ENCODE data around the gene KANSL1L. TPM values are rescaled to one million over a fixed set of nuclear protein-coding genes. Genes with fewer than 3 reads are reported as not detected.

KANSL1L gene
- polyA plus RNA-seq, 1 experiment, result 8.9 TPM

- DNase-seq (ENCODE audit: low read depth, low spot score), result no peak
- Histone ChIP-seq H3K9me3 (ENCODE audit: control insufficient read depth, insufficient read depth, low read length) (no peaks in the 10 kb centered on the region), H3K27me3 (ENCODE audit: control insufficient read depth, insufficient read depth, low read length) (no peaks in the 10 kb centered on the region), H3K27ac (ENCODE audit: low read depth, low read length) (no peak overlapping the region), H3K4me3 (ENCODE audit: low read depth, low read length) (no peak overlapping the region)
- no peak for TF ChIP-seq CTCF (IDR thresholded peaks at IDR 0.05; ENCODE audit: low read depth, low read length)
- ChIA-PET POLR2A (no interaction called here), CTCF (no interaction called here)
Observed at GRCh38 chr2:210009126-210009525, 162.1 kb downstream of the KANSL1L start.

GRCh38 chr2:210007895-210008294 lies 163.3 kb downstream of the KANSL1L start:
- no peak for TF ChIP-seq CTCF (IDR thresholded peaks at IDR 0.05; ENCODE audit: low read depth, low read length)
- no peaks in the 10 kb centered on the region for H3K9me3 ChIP-seq (ENCODE audit: control insufficient read depth, insufficient read depth, low read length)
- no peak for DNase-seq (ENCODE audit: low read depth, low spot score)
- H3K4me3 ChIP-seq (ENCODE audit: low read depth, low read length), result no peak overlapping the region
- no peak overlapping the region for H3K27ac ChIP-seq (ENCODE audit: low read depth, low read length)
- H3K27me3 ChIP-seq (ENCODE audit: control insufficient read depth, insufficient read depth, low read length), result no peaks in the 10 kb centered on the region
- ChIA-PET CTCF (interaction anchor here (0.6 to 1.0 kb wide), 2 partner anchors 30 to 191 kb away, joined by 3 read pairs; no protein-coding TSS in a partner anchor), POLR2A (no interaction called here)

- H3K27ac ChIP-seq (ENCODE audit: low read depth, low read length), result no peak overlapping the region
- POLR2A ChIA-PET, result no interaction called here
- no peaks in the 10 kb centered on the region; the same call in 1 of the 2 replicates for H3K9me3 ChIP-seq (ENCODE audit: control insufficient read depth, insufficient read depth, low read length)
- H3K27me3 ChIP-seq (ENCODE audit: control insufficient read depth, insufficient read depth, low read length), result no peaks in the 10 kb centered on the region
- CTCF ChIA-PET, result interaction anchor here (0.6 kb wide), 1 partner anchor 54 kb away, joined by 3 read pairs; no protein-coding TSS in a partner anchor
- no peak for TF ChIP-seq CTCF (IDR thresholded peaks at IDR 0.05; ENCODE audit: low read depth, low read length)
- no peak overlapping the region for H3K4me3 ChIP-seq (ENCODE audit: low read depth, low read length)
- no peak for DNase-seq (ENCODE audit: low read depth, low spot score)
Observed at GRCh38 chr2:210004881-210005280, 166.3 kb downstream of the KANSL1L start.

DNA sequence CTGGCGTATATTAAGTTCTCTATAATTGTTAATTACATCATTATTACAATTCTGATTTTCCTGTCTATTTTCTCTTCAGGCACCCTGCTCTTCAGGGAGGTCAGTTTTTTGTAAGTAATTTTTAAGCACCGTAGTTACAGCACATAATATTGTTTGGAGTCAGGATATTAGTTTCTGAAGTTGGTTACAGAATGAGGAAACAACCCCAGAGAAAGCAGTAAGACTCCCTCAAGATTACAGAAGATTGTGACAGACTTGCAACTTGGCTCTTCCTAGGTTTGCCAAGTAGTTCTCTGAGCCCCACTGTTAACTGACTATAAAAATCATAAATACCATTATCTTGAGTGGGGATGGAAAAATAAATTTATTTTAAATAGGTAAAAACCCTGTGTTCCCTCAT lies 167.8 kb downstream of the KANSL1L start:
- DNase-seq (ENCODE audit: low read depth, low spot score), result no peak
- no peak for TF ChIP-seq CTCF (IDR thresholded peaks at IDR 0.05; ENCODE audit: low read depth, low read length)
- H3K4me3 ChIP-seq (ENCODE audit: low read depth, low read length), result peak overlapping the region; percentile 93
- no peaks in the 10 kb centered on the region; the same call in 1 of the 2 replicates for H3K9me3 ChIP-seq (ENCODE audit: control insufficient read depth, insufficient read depth, low read length)
- ChIA-PET POLR2A (no interaction called here), CTCF (interaction anchor here (0.6 to 1.0 kb wide), 3 partner anchors 70 to 196 kb away, joined by 3 to 4 read pairs (median 3); no protein-coding TSS in a partner anchor)
- no peak overlapping the region for H3K27ac ChIP-seq (ENCODE audit: low read depth, low read length)
- no peaks in the 10 kb centered on the region for H3K27me3 ChIP-seq (ENCODE audit: control insufficient read depth, insufficient read depth, low read length)

GRCh38 chr2:210002158-210003157 lies 168.8 kb downstream of the KANSL1L start, which contains the start of gene RPE:
Gene RPE (plus strand): TSS chr2:210002638. CDS start chr2:210002662, 24 bp downstream.
- peak; percentile 70 for DNase-seq (ENCODE audit: low read depth, low spot score)
- no peaks in the 10 kb centered on the region for H3K27me3 ChIP-seq (ENCODE audit: control insufficient read depth, insufficient read depth, low read length)
- no peak for TF ChIP-seq CTCF (IDR thresholded peaks at IDR 0.05; ENCODE audit: low read depth, low read length)
- peak within 1 kb of the TSS; percentile 93 for H3K4me3 ChIP-seq (ENCODE audit: low read depth, low read length)
- H3K9me3 ChIP-seq (ENCODE audit: control insufficient read depth, insufficient read depth, low read length), result no peaks in the 10 kb centered on the region; the same call in 1 of the 2 replicates
- CTCF ChIA-PET, result interaction anchor here (0.6 to 1.0 kb wide), 3 partner anchors 71 to 196 kb away, joined by 3 to 4 read pairs (median 3); no protein-coding TSS in a partner anchor
- H3K27ac ChIP-seq (ENCODE audit: low read depth, low read length), result no peak within 1 kb of the TSS
- POLR2A ChIA-PET, result no interaction called here

All from AG04450 (cell line).